SK-N-MC (cell line): Measurements from ENCODE around the gene SLC2A6.

Experiments
- DNase-seq: peaks from one replicate; pipeline ENCODE4 v3.0.0-alpha.2; 2011; ENCODE audit warnings: low read depth, low spot score
- H3K27ac ChIP-seq: fragments of 200-600 bp; sonication (generic); 2 replicates; pipeline ENCODE4 v1.5.1; 2016; ENCODE audit warnings: mixed run types
- H3K36me3 ChIP-seq: fragments of 200-600 bp; sonication (generic); 2 replicates; pipeline ENCODE4 v1.6.1; 2017; ENCODE audit warnings: antibody characterized with exemption, low read length, mixed read lengths; ENCODE audit not compliant: insufficient read depth
- H3K4me3 ChIP-seq: fragments of 200-600 bp; sonication (generic); 2 replicates; pipeline ENCODE4 v1.5.1; 2016
- H3K9ac ChIP-seq: fragments of 200-600 bp; sonication (generic); 2 replicates; pipeline ENCODE4 v1.8.0; 2017; ENCODE audit warnings: mixed run types, mixed read lengths; ENCODE audit not compliant: insufficient read length
- H3K9me3 ChIP-seq: fragments of 200-600 bp; sonication (generic); 2 replicates; pipeline ENCODE4 v1.6.1; 2017; ENCODE audit warnings: low read depth, mild to moderate bottlenecking, antibody characterized with exemption, low read length, moderate library complexity, mixed read lengths
- EZH2 ChIP-seq: fragments of 200-600 bp; sonication (generic); IDR thresholded peaks from one replicate; pipeline ENCODE4 v1.6.1; 2017; ENCODE audit warnings: antibody characterized with exemption
- FOXP2 ChIP-seq: optimal IDR thresholded peaks from 2 replicates; pipeline ENCODE3; 2011; ENCODE audit warnings: mild to moderate bottlenecking, moderate library complexity; ENCODE audit not compliant: insufficient read depth; ENCODE audit errors: extremely low read length, control extremely low read depth
- POLR2AphosphoS5 ChIP-seq: IDR thresholded peaks from 2 replicates; pipeline ENCODE4 v1.6.1; 2012; ENCODE audit warnings: mild to moderate bottlenecking, low read depth, low read length, borderline replicate concordance

SLC2A6 gene

DNA sequence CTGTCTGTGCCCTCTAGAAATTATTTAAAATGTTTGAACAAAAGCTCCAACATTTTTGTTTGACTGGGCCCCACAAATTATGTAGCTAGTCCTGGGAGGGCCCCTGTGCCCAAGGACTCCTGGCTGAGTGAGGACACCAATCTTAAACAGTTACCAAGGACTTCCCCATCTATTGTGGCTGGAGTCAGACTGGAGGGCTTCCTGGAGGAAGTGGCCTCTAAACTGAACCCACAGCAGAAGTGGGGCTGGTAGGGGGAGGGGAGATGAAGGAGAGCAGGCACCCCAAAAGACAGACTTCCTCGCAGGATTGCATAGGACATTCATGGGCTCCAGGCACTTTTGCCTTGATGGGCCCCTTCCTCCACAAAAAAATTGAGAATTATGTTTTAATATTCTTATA is 48.7 kb downstream of the SLC2A6 start:
- Histone ChIP-seq H3K9ac (no peak overlapping the region), H3K9me3 (no peaks in the 10 kb centered on the region), H3K36me3 (no peaks in the 10 kb centered on the region), H3K4me3 (no peak overlapping the region), H3K27ac (no peak overlapping the region)
- TF ChIP-seq POLR2AphosphoS5 = no peak
- no peak for TF ChIP-seq EZH2
- no peak for TF ChIP-seq FOXP2
- DNase-seq = no peak

DNA sequence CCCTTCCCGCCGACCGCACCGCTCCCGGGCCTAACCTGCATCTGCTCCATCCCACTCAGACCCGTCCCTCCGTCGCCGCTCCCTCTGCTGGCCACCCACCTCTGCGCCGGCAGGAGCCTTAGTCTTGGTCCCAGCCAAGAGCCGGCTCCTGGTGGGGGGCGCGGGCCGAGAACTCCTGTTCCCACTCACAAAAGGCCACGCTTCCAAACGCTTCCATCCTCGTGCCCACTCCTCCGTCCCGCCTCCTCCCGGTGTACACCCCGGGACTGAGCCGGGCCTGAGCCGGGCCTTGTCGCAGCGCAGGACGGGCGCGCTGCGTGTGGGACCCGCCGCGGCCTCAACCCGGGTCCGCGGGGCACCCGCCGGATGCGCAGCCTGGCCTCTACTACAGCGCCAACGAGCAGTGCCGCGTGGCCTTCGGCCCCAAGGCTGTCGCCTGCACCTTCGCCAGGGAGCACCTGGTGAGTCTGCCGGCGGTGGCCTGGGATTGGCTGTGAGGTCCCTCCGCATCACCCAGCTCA is 49.2 kb downstream of the SLC2A6 start:
- H3K9ac ChIP-seq = no peak overlapping the region
- TF ChIP-seq EZH2 (no peak), POLR2AphosphoS5 (no peak), FOXP2 (no peak)

DNA sequence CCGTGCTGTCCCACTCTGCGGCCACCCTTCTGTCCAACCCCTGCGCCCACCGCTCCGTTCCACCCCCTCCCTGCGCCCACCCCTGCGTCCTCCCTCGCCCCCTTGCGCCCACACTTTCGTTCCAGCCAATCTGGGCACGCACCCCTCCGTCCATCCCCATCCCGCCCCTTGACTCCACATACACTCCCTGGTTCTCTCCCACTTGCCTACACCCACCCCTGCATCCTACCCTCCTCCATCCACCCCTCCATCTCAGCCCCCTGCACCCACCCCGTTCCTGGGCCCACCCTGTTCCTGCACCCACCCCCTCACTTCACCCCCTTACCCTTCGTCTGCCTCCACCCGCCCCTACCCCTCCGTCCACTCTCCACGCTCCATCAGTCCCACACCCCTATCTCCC is 49.7 kb downstream of the SLC2A6 start:
- no peak overlapping the region for H3K4me3 ChIP-seq
- H3K27ac ChIP-seq = no peak overlapping the region
- DNase-seq = no peak
- H3K36me3 ChIP-seq = no peaks in the 10 kb centered on the region
- no peak overlapping the region for H3K9ac ChIP-seq
- TF ChIP-seq FOXP2 (no peak), POLR2AphosphoS5 (no peak), EZH2 (no peak)
- H3K9me3 ChIP-seq = no peaks in the 10 kb centered on the region

More for the DNA sequence above, 49.2 kb downstream of the SLC2A6 start:
- Histone ChIP-seq H3K36me3 (no peaks in the 10 kb centered on the region), H3K27ac (no peak overlapping the region), H3K9me3 (no peaks in the 10 kb centered on the region), H3K4me3 (no peak overlapping the region)
- DNase-seq = no peak

DNA sequence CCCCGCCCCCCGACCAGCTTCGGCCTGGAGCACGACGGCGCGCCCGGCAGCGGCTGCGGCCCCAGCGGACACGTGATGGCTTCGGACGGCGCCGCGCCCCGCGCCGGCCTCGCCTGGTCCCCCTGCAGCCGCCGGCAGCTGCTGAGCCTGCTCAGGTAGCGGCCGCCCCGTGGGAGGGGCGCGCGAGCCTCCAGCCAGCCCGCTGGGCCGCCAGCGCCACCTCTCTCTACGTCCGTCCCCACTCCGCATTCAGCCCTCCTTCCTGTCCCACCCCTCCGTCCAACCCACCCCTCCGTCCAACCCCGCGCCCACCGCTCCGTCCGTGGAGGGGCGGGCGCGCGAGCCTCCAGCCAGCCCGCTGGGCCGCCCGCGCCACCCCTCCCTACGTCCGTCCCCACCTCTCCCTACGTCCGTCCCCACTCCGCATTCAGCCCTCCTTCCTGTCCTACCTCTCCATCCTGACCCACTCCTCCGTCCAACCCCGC is 50.2 kb downstream of the SLC2A6 start:
- DNase-seq = no peak

DNA sequence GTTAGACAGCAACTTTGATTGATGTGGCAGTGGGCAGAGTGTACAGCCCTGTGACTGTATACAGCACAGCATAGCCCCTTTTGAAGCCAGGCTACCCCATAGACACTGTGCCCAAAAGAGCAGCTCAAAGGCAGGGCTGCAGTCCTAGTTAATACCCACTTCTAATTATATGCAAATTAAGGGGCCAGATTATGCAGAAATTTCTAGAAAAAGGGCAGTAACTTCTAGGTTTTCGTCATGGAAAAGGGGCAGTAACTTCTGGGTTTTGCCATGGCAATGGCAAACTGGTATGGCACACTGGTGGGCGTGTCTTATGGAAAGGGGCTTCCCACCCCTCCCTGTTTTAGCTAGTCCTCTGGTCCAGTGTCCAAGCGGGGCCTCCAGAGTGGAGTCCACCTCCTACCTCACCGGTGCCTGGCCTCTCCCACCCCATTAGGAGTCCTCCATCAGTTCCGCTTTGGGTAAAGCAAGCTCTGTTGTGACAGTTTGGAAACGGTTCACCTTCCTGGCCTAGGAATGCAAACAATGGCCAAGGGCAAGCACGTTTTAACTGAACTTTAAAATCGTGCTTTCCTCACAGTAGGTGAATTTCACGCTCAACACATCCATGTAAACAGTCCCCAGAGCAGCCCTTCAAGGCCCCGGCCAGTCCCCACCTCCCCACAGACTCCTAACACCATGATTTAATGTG is 51.1 kb downstream of the SLC2A6 start:
- H3K27ac ChIP-seq = no peak overlapping the region
- no peaks in the 10 kb centered on the region for H3K36me3 ChIP-seq
- TF ChIP-seq POLR2AphosphoS5 = no peak
- TF ChIP-seq FOXP2 = no peak
- no peak for TF ChIP-seq EZH2
- H3K9me3 ChIP-seq = no peaks in the 10 kb centered on the region
- no peak overlapping the region for H3K9ac ChIP-seq
- DNase-seq = no peak
- H3K4me3 ChIP-seq = no peak overlapping the region

More for the DNA sequence above, 50.2 kb downstream of the SLC2A6 start:
- Histone ChIP-seq H3K36me3 (no peaks in the 10 kb centered on the region), H3K27ac (no peak overlapping the region), H3K9ac (no peak overlapping the region), H3K4me3 (no peak overlapping the region), H3K9me3 (no peaks in the 10 kb centered on the region)
- no peak for TF ChIP-seq POLR2AphosphoS5
- no peak for TF ChIP-seq EZH2

DNA sequence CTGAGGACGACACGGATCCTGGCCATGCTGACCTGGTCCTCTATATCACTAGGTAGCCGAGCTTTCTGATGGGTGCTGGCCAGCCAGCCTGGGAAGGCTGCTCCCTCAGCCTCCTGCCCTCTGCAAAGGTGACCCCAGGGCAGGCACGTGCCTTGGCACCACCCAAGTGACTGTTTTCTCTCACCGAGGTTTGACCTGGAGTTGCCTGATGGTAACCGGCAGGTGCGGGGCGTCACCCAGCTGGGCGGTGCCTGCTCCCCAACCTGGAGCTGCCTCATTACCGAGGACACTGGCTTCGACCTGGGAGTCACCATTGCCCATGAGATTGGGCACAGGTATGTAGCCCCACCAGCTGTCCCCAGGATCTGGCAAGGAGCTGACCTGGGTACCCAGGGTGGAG is 52.9 kb downstream of the SLC2A6 start:
- no peak for DNase-seq
- Histone ChIP-seq H3K4me3 (no peak overlapping the region), H3K36me3 (no peaks in the 10 kb centered on the region), H3K9me3 (no peaks in the 10 kb centered on the region), H3K9ac (no peak overlapping the region), H3K27ac (no peak overlapping the region)
- TF ChIP-seq EZH2 (no peak), POLR2AphosphoS5 (no peak), FOXP2 (no peak)

DNA sequence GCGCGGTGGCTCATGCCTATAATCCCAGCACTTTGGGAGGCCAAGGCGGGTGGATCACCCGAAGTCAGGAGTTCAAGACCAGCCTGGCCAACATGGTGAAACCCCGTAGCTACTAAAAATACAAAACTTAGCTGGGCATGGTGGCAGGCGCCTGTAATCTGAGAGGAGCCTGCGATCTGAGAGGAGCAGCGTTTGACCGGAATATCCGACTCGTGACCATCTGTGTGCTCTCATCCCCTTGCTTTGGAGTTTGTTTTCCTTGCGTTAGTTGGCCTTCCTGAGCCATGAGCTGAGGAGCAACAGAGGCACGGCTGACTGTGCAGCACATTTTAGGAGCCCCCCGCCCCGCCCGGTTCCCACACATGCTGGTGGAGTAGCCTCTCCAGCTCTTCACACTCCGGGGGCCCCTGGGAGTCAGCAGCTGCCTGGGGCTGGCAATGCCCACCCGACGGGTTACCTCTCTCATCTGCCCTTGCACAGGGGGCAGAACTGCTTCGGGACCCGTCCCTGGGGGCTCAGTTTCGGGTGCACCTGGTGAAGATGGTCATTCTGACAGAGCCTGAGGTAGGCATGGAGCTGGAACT is 53.8 kb downstream of the SLC2A6 start:
- Histone ChIP-seq H3K4me3 (no peak overlapping the region), H3K9me3 (no peaks in the 10 kb centered on the region), H3K27ac (no peak overlapping the region), H3K36me3 (no peaks in the 10 kb centered on the region), H3K9ac (no peak overlapping the region)
- no peak for DNase-seq
- TF ChIP-seq EZH2 = no peak

DNA sequence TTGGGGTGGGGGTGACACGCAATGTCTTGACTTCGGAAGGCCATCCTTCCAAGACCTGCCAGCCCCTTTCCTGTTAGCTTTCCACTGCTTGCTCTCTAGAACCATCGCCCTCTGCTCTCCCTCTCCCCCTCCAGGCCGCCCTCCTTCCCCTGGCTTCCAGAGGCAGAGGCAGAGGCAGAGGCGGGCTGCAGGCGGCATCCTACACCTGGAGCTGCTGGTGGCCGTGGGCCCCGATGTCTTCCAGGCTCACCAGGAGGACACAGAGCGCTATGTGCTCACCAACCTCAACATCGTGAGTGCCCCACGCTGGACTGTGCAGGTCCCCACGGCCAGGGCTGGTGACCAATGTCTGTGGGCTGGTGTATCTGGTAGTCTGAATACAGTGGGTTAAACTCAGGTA is 54.7 kb downstream of the SLC2A6 start:
- no peak for TF ChIP-seq FOXP2
- TF ChIP-seq POLR2AphosphoS5 = no peak
- TF ChIP-seq EZH2 = no peak
- no peak for DNase-seq
- no peaks in the 10 kb centered on the region for H3K36me3 ChIP-seq
- H3K9me3 ChIP-seq = no peaks in the 10 kb centered on the region
- no peak overlapping the region for H3K27ac ChIP-seq
- no peak overlapping the region for H3K4me3 ChIP-seq
- no peak overlapping the region for H3K9ac ChIP-seq
